CD4-positive, alpha-beta T cell treated with Interleukin-6 for 4 hours (primary cell): ENCODE measurements around the gene SPNS2.

Source experiments
- DNase-seq: peaks from one replicate; pipeline ENCODE4 v3.0.0-alpha.2; 2020; ENCODE audit warnings: mixed read lengths

SPNS2 gene

DNA sequence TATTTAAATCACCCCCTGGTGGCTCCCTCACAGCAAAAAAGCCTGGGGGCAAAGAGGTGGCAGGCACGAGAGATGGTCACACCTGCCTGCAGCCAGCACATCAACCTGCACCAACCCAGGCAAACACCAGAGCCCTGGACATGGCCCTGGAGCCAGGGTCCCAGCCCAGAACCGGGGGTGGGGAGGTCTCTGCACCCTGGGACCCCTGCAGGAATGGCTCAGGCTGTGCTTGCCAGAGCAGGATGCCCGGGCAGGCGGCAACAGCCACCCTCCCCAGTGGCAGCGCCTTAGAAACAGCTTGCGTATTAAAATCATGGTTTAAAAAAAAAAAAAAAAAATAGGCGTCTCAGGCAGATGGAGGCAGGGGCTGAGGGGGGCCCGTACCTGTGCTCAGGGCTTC, 40.3 kb downstream of the SPNS2 start:
- DNase-seq, result no peak

DNA sequence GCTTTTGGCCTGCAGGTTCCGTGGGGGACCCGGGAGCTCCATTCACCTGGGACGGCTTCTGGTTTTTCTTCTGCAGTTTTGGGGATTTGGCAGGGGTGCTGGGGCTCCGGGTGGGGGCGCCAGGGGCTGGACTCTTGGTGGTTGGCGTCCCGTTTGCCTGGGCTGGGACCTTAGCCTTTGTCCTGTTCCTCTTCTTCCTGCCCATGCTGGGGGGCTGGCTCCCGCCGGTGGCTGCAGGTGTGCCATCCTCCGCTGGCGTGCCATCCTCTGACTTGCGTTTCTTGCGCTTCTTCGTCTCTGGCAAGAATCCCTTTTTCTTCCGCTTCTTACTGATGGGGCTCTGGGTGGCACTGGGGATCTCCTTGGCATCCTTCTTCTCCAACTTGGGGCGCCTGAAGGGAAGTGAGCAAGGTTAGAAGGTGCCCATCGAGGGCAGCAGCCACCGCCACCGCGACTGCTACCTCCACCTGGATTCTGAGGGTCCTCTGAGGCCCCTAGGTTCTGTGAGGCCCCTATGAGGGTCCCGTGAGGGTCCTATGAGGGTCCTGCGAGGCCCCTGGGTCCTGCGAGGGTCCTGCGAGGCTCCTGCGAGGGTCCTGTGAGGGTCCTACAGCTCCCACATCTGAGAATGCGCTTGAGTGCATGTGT, 41.0 kb downstream of the SPNS2 start:
- no peak for DNase-seq

DNA sequence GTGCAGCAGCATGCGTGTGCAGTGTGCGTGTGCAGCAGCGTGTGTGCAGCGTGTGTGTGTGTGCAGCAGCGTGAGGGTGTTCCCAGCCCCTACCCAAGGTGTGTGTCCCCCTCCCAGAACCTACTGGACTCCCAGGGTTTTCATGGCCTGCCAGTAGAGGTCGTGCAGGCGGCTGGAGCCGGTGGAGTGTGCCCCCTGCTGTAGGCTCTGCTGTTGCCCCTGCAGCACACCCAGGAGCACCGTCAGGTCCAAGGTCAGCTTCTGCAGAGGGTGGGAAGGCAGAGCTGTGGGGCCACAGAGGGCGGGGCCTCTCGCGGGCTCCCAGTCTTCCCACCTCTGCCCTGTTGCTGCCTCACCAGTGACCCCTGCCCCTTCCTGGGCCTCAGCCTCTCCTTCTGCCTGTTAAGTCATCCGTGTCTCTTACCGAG, 41.6 kb downstream of the SPNS2 start:
- no peak for DNase-seq

DNA sequence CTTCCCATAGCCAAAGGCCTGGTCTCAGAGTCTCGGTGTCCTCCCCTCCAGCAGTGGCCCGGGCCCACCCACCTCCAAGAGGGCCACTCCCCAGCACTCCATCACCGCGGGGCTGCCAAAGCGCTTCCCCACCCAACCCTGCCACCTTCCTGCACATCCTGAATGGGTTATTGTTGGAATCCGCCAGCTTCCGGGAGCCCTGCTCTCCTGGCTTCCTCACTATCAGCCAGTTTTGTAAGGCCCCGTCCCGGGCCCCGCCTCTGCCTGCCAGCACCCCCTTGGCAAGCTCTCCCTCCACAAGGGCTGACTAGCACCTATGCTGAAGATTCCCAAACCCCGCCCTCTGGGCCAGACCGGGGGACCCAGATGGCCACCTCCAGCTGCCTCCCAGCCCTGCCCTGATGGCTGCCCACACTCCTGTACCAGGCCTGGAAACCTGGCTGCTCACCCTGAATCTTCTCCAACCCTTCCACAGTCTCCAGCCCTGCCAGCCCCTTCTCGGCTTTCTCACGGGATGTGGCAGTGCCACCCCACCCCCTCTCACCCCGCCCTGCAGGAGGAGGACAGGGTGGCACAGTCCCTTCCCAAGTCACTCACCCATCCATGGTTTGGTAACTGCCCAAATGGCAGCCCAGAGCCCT, 42.1 kb downstream of the SPNS2 start:
- DNase-seq, result no peak

DNA sequence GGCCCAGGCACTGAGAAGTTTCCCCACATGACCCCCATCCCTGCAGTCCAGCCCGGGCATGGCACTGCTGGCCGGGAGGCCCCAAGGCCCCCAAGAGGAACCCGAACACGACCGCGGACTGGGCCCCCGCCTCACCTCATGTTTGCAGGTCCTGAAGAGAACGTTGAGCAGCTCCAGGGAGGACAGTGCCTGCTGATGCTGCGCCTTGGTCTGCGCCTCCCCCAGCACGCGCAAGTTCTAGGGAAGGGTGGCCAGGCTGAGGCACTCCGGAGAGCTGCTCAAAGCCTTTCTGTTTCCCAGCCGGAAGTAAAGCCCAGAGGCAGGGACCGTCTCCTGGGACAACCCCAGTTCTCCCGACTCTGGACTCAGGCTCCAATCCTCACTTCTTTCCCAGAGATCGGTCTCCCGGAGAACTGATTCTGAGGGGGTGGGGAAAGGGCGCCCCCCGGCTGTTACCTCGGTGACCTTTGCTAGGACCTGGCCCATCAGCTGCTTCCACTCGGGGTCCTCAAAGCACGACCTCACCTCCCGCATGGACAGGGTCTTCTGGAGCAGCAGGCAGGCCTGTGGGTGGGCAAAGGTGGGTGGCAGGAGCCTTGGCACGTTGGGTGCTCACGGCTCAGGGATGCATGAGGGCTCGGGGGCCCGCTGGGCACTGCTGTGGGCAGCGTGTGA, 42.8 kb downstream of the SPNS2 start:
- DNase-seq, result no peak

DNA sequence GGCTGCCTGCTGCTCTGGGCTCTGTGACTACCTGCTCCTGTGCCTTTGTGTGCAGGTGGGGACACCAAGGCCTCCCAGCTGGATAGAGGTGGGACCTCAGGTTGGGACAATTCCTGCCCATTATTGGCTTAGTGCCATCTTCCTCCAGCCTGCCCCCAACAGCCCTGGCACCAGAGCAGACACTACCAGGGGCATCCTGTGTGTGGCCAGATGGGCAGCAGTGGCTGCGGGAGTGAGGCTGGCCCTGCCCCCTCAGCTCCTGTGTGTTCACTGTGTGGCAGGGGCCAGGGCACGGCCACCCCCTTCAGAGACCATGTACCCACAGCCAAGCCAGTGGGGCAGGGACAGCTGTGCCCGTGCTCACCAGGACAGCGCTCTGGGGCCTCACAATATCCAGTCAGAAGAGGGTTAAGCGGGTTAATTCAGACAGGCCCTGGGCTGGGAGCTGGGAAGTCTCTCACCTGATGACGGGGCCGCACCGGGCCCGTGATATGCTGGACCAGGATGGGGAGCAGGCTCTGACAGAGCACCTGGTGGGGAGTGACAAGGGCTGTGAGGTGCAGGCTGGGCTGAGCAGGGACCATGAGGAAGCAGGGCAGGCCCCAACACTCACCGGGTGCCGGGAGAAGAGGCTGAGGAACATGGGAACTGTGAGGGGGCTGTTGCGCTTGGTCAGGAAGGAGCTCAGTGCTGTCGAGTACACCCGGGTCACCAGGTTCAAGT, 43.5 kb downstream of the SPNS2 start:
- DNase-seq, result no peak

DNA sequence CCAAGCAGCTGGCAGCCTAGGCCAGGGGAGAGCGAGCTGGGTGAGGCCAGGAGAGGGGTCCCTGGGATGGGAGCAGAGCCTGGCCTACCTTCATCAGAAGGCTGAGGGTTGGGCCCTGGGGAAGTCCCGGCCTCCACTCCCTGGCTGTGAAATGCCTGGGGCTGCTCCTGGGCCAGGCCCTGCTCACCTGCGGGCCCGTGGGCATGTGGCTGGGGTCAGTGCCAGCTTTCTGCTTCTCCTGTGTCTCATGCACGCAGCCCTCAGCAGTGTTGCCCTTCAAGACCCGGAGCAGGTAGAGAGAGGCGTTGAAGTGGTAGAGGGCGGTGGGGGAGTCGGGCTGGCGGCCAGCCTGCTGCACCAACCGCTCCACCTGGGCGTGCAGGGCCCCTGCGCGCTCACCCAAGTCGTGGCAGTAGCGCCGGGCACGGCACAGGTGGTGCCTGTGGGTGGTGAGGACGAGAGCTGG, 44.1 kb downstream of the SPNS2 start:
- no peak for DNase-seq

DNA sequence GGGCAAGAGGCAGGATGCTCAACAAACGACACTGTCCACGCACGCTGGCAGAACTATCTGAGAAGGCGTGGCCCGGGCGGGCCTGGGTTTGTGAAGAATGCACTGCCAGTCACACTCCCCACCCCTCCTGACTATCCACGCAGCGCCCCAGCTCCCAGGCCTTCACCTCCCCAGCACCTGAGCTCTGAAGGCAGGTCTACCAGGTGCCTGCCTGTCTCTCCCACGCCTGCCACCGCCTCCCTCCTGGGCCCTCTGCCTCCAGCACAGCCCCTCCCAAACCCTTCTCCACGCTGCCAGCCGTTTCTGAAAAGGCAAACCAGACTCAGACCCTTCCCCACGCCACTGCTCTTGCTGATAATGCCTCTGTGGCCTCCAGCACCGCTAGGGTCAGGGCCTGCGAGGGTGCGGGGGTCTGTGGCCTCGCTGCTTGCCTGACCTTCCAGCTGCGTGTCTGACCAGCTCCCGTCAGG, 44.9 kb downstream of the SPNS2 start:
- DNase-seq, result no peak

DNA sequence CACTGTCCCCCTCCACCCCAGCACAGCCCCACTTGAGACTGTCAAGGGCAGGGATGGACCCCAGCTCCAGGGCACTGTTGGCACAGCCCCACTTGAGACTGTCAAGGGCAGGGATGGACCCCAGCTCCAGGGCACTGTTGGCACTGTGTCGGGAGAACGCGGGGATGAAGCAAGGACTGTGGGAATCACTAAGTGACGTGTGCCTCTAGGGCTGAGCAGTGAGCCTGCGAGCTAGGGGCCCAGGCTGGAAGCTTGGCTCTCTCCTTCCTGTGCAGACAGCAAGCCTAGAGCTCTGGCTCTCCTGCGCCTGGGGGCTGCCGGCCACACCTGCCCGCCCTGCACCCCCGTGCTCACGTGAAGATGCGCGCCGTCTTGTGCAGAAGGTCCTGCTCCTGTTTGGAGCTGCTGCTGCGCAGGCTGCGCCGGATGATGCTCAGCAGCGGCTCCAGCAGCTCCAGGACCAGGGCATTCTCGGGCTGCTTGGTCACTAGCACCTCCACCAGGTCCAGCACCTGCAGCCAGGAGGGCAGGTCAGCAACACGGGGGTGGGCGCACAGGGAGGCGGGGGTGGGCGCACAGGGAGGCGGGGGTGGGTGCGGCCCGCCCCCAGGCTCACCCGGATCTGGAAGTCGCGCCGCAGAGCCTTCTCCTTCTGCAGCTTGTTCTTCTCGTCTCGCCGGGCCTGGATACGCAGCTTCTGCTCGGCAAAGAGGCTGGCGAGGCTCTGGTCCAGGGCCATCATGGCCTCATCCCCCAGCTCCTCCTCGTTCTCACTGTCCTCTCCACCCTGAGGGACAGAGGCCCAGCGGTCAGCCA, 45.7 kb downstream of the SPNS2 start:
- DNase-seq, result no peak

DNA sequence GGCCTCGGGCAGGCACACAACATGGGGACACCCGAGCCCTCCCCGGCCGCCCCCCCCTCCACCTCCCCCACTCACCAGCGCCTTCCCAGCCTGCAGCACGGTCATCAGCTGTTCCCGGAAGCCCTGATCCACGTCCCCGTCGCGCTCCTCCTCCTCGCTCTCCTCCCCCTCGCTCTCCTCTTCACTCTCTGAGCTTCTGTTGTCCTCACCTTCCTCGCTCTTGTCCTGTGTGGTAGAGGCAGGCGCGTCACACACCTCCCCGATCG, 46.2 kb downstream of the SPNS2 start:
- DNase-seq, result no peak

DNA sequence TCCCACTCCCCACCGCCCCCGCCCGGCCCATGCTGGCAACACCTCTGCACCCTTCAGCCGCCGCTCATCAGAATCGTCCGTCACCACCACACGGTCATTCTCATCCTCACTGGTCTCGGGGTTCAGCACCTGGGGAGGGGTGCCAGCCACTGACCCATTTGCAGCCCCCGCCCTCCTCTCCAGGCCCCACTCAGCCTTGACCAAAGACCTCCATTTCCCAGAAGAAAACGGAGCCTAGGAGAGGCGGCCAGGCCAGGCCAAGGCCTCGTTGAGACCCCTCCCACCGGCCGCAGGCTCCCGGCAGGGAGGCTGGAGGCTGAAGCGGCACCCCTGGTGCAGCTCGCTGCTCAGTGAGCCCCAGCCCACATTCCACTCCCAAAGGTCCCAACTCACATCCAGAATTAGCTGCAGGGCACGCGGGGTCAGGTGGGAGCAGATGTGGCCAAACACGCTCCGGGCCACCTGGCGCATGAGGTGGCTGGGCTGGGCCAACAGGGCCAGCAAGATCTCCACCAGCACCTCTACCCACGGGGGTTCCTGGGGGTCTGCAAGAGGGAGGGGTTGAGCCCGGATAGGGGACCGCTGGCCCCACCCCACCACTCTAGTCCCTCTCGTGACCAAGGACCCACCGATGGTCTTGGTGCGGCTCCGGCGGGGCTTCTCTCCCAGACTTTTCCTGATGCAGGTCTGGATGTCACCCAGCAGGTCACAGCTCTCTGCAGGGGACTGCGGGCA, 46.7 kb downstream of the SPNS2 start:
- DNase-seq, result no peak

DNA sequence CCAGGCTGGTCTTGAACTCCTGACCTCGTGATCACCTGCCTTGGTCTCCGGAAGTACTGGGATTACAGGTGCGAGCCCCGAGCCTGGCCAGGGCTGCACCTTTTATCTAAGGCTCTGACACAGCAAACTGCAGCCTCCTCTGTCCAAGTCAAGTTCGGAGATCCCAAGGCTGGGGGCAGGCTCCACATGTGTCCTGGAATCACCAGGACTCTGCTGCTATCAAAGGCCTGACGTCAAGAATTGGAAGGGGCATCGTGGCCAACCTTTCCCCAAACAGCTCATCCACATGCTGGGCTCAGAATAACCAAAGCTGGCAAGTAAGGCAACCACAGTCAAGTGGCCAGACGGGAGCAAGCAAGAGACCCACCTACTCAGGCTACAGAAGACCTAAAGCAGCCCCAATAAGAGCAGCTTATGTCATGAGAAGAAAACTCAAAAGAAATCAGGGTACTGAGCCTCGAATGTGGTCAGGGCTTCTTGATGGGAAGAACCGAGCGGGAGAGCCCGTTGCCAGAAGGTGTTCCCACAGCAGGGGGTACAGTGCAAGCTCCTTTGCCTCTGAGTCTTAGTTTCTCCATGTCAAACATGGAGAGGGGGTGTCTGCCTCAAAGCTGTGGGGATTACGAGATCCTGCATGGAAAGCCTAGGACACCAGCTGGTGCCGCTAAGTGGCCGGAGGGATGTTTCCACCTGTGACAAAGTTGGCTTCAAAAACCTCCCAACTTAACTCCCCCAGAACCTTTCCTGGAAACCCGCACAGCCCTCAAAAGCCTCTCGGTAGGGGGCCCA, 48.6 kb downstream of the SPNS2 start:
- no peak for DNase-seq

DNA sequence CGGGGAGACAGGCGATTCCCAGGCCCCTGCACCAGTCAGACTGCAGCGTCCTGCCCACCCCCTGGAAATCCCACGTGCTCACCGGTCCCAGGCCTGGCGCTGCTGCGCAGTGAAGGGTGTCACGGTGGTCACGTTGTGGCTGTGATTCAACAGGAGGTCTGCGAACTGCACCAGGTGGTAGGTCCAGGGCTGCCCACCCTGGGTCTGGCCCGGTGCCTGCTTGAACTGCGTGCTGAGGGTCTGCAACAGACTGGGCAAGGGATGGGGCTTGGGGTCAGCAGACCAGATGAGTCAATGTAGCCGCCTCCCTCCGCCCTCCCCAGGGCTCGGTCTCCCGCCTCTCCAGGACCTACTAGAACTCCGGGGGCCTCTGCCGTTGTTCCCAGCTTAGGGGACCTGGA, 49.4 kb downstream of the SPNS2 start:
- no peak for DNase-seq

DNA sequence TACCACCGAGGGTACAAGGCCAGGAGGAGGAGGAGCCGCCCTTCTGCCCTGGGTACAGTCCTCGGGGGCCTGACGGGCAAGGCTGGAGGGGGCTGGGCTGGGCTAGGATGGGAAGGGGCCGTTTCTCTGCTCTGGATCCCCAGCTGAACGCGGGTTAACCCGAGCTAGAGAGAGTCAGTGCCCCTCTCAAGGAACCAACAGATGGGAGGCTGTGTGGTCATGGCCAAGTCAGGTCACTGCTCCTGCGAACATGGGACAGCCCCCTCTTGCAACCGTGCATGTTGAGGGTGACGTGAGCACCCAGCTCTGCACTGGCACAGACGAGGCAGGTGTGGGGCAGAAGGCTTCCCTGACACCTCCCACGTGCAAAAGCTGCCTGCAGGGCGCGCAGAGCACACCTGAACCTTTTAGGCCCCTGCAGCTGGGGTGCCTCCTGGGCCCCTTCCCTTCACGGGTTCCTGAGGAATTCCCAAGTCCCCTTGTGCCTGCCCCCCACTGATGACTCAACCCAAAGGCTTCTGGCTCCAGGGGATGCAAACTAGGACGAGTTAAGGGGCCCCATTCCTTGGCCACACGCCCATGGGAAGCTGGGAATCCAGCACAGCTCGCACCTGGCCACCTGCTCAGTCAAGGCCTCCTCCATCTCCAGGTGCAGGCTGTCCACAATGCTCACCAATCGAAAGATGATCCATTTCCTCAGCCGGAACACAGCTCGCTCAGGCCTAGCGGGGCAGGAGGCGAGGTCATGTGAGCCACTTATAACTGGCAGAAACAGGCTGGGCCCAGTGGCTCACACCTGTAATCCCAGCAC, 50.2 kb downstream of the SPNS2 start:
- DNase-seq, result no peak

DNA sequence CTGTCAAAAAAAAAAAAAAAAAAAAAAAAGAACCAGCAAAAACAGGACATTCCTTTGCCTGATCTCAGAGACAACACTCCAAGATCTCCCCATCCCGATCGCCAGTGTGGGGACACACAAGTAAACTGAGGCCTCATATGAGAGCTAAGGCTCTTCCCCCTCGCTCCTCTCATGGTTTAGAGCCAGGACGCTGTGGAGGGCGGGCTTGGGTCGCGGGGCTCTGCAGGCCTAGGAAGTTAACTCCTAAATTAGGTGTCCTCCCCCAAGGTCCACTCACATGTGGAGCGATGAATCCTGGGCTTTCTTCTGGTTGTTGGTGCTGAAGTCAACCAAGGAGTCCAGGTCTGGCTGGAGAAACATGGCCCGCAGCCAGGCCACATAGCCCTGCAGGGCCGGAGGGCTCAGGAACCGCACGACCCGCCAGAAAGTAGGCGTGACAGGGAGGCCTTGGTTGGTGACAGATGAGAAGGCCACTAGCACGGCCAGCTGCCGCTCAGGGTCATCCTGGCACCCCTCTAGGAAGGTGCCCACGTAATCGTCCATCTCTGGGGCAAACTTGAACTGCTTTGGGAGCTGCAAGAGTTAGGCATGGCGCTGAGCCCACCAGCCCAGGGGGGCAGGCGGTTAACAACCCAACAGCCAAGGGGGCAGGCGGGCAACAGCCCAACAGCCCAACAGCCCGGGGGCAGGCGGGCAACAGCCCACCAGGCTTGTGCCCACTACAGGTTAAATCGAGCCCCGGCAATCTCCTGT, 51.3 kb downstream of the SPNS2 start:
- no peak for DNase-seq

DNA sequence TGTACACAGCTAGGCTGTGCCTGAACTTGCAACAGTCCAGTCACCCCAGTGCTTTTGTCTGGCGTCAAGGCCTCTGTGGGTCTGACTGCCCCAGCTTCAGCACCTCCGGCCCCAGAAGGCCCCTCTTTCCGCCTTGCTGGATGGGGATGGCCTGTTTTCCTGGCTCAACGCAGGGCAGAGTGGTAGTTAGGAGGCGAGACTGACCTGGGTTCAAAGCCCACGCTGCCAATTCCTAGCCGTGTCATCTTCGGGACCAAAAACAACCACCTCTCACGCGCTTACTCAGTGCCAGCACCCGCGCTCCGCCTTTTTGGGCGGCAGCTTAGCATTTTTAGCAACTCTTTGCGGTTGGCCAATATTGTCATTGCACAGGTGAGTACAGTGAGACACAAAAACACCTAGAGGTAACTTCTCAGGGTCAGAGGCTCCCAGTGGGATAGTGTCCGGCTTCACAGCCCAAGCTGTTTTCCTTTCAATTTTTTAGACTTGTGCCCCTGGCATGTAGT, 51.9 kb downstream of the SPNS2 start:
- no peak for DNase-seq

DNA sequence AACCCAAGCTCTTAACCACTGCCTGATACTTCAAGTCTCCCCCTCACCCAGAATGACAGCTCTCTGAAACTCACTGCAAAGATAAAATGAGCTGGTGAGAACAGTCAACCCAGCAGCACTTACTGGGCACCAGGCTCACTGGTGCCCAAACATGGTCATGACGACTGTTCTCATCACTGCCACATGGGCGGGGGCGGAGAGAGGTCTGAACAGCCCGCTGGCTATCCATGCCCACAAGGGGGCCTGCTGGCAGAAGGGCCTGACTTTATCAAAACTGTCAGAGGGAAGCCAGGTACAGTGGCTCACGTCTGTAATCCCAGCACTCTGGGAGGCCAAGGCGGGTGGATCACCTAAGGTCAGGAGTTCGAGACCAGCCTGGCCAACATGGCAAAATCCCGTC, 52.5 kb downstream of the SPNS2 start:
- DNase-seq, result no peak

DNA sequence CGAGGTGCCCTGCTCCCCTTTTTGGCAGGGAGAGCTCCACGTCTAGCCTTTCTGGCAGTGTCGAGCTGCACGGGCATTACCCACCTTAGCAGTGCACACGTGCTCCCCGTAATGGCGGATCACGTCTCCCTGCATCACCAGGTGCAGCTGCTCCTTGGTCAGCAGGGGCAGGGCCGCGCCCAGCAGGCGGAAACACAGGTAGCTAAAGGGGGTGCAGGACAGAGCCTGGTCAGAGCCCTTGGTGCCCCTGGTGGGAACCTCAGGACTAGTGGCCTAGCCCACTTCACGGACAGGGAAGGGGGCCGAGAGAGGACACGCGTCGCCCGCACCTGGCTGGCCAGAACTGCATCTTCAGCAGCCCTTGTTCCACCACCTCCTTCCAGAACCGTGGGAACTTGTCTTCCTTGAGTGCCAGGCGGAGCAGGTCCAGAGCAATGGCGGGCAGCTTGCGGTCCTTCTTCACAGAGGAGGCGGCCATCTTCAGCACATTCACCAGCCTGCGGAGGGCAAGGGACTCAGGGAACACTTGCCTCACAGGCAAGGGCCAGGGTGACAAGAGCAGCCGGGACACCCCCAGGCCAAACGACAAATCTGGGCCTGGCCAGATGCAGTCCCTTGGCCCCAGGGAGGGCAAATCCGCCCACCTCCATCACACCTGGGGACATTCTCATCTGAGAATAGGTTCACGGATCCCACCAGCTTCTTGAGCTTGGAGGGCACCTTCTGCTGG, 53.3 kb downstream of the SPNS2 start:
- no peak for DNase-seq

DNA sequence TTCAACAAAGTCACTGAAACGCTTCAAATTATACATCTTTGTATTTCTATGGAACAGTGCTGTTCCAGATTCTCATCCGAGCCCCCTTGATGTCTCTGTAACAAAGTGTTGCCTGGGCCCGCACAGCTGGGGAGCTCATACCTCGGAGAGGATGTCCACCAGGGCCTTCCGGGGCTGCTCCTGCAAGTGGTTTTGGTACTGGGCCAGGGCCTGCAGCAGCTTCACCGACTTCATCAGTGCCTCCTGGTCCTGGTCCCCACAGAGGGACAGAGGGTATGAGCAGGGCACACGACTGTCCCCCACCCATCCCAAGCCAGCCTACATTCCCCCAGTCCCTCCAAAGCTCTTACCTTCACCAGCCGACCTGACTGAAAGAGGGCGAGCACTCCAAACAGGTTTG, 55.0 kb downstream of the SPNS2 start:
- no peak for DNase-seq
